Measurements from ENCODE around the gene PIP4K2B. TPM values are rescaled to one million over a fixed set of nuclear protein-coding genes. Genes with fewer than 3 reads are reported as not detected.

The PIP4K2B gene
- total RNA-seq, 1 experiment from 2014 or later, result 42.3 TPM

GRCh38 chr17:38745545-38745944 lies 53.8 kb downstream of the PIP4K2B start:
- POLR2A ChIA-PET, result no interaction called here
- H3K27me3 ChIP-seq (ENCODE audit: control insufficient read depth, insufficient read depth, low read length), result no peaks in the 10 kb centered on the region
- peaks cover 2% of the 10 kb centered on the region; the same call in 1 of the 2 replicates for H3K36me3 ChIP-seq (ENCODE audit: control insufficient read depth, insufficient read depth, low read length)
- in situ Hi-C loops (cut with HindIII; ENCODE audit: low pct_unique_long_range_greater_than_20kb, low sequenced_read_pairs) (no loop called here), intact Hi-C loops (cut with micrococcal nuclease; ENCODE audit: unreplicated experiment) (no loop called here)
- peaks cover 33% of the 10 kb centered on the region for H3K4me1 ChIP-seq (ENCODE audit: control insufficient read depth, insufficient read depth, low read length)
- CTCF ChIA-PET, result no interaction called here
- ATAC-seq (no peak), DNase-seq (ENCODE audit: low read depth, low spot score) (no peak)
- peak overlapping the region; percentile 48; the same call in 1 of the 2 replicates for H3K27ac ChIP-seq (ENCODE audit: low read length)
- BruUV-seq (replicated peaks), result no TSS peak
- peak overlapping the region; percentile 73 to 75 for H3K4me3 ChIP-seq (ENCODE audit: low read depth in 2 of 2, low read length in 2 of 2)
- TF ChIP-seq, protein P1, sequence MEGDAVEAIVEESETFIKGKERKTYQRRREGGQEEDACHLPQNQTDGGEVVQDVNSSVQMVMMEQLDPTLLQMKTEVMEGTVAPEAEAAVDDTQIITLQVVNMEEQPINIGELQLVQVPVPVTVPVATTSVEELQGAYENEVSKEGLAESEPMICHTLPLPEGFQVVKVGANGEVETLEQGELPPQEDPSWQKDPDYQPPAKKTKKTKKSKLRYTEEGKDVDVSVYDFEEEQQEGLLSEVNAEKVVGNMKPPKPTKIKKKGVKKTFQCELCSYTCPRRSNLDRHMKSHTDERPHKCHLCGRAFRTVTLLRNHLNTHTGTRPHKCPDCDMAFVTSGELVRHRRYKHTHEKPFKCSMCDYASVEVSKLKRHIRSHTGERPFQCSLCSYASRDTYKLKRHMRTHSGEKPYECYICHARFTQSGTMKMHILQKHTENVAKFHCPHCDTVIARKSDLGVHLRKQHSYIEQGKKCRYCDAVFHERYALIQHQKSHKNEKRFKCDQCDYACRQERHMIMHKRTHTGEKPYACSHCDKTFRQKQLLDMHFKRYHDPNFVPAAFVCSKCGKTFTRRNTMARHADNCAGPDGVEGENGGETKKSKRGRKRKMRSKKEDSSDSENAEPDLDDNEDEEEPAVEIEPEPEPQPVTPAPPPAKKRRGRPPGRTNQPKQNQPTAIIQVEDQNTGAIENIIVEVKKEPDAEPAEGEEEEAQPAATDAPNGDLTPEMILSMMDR (IDR thresholded peaks at IDR 0.05), result no peak
- TF ChIP-seq POLR2AphosphoS5 (IDR thresholded peaks at IDR 0.05; ENCODE audit: low read depth, low read length) (no peak), REST (IDR thresholded peaks at IDR 0.05; ENCODE audit: insufficient read depth in 1 of 2, low read depth in 2 of 2, low read length in 1 of 2) (no peak), TCF7L2 (IDR thresholded peaks at IDR 0.05; ENCODE audit: low read depth, low read length) (no peak), SIN3A (IDR thresholded peaks at IDR 0.05; ENCODE audit: borderline replicate concordance, insufficient read depth, low read depth, low read length) (no peak)
- H3K9me3 ChIP-seq (ENCODE audit: control insufficient read depth, insufficient read depth, low read depth, low read length), result no peaks in the 10 kb centered on the region

DNA sequence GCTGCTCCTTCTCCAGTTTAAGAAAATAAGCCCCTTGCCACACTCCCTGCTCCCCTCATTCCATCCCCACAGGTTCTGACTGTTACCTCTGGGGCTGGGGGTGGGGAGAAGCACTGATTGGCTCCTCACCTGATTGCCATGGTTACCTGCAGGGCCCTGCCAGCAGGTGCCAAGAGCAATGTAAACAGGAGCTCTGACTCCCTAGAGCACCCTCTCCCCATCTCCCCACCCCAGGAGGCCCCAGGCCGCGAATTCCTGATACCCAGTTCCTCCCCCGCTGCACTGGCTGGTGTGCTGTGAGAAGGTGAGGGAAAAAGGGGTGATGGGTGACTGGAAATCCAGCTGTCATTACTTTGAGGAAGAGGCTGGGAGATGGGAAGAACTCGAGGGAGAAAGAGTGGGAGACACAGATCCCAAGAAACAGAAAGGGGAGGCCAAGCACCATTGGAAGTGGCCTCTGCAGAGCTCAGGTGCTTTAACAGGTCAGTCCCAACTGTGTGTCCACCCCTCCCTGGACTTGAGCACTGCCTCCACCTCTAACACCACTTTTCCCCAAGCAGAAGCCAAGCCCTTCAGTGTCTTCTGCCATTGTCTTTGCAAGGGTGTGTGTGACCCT lies 55.7 kb downstream of the PIP4K2B start:
- Histone ChIP-seq H3K4me1 (ENCODE audit: control insufficient read depth, insufficient read depth, low read length) (peaks cover 33% of the 10 kb centered on the region), H3K27me3 (ENCODE audit: control insufficient read depth, insufficient read depth, low read length) (no peaks in the 10 kb centered on the region), H3K27ac (ENCODE audit: low read length) (no peak overlapping the region), H3K36me3 (ENCODE audit: control insufficient read depth, insufficient read depth, low read length) (peaks cover 2% of the 10 kb centered on the region; the same call in 1 of the 2 replicates), H3K9me3 (ENCODE audit: control insufficient read depth, insufficient read depth, low read depth, low read length) (no peaks in the 10 kb centered on the region), H3K4me3 (ENCODE audit: low read depth in 2 of 2, low read length in 2 of 2) (no peak overlapping the region)
- no peak for TF ChIP-seq SIN3A (IDR thresholded peaks at IDR 0.05; ENCODE audit: borderline replicate concordance, insufficient read depth, low read depth, low read length)
- TF ChIP-seq, protein P1 (IDR thresholded peaks at IDR 0.05), result no peak
- TF ChIP-seq REST (IDR thresholded peaks at IDR 0.05; ENCODE audit: insufficient read depth in 1 of 2, low read depth in 2 of 2, low read length in 1 of 2), result no peak
- TF ChIP-seq TCF7L2 (IDR thresholded peaks at IDR 0.05; ENCODE audit: low read depth, low read length), result no peak
- no peak for TF ChIP-seq POLR2AphosphoS5 (IDR thresholded peaks at IDR 0.05; ENCODE audit: low read depth, low read length)
- no peak for ATAC-seq
- CTCF ChIA-PET, result no interaction called here
- POLR2A ChIA-PET, result interaction anchor here (0.5 kb wide), 1 partner anchor 43 kb away, joined by 10 read pairs; no protein-coding TSS in a partner anchor
- DNase-seq (ENCODE audit: low read depth, low spot score), result no peak
- no TSS peak for BruUV-seq (replicated peaks)
- intact Hi-C loops (cut with micrococcal nuclease; ENCODE audit: unreplicated experiment), result no loop called here
- in situ Hi-C loops (cut with HindIII; ENCODE audit: low pct_unique_long_range_greater_than_20kb, low sequenced_read_pairs), result no loop called here

Measured in Panc1 (cell line).